OCI-LY3 (cell line): ENCODE data around the gene AASS.

Experiments used
- EZH2phosphoT487 ChIP-seq: fragments of 200-600 bp; shearing (Covaris generic); IDR thresholded peaks from 2 replicates; pipeline ENCODE4 v1.6.1; 2018; ENCODE audit warnings: antibody characterized with exemption, mixed run types, low read depth
- TF ChIP-seq, protein P1 (sequence below): fragments of 200-600, 300-600 bp; sonication (generic); IDR thresholded peaks from 2 replicates; pipeline ENCODE4 v1.5.1; 2014; ENCODE audit warnings: antibody characterized with exemption, low read length, low read depth

DNA sequence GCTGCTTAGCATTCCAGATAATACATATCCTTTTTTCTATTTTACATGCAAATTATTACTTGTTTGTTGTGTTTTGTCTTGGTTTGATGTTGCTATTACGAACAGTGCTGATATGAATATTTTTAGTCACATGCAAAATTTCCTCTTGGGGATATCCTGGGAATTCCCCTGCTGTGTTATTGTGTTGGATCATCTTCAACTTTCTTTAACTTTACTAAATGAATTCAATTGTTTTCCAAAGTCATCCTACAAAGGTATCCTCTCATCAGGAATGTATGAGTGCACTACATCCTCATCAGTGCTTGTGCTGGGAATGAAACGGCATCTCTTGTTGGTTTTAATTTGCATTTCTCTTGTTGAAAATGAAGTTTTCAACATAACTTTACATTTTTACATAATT is 87.1 kb downstream of the AASS start:
- TF ChIP-seq, protein P1, sequence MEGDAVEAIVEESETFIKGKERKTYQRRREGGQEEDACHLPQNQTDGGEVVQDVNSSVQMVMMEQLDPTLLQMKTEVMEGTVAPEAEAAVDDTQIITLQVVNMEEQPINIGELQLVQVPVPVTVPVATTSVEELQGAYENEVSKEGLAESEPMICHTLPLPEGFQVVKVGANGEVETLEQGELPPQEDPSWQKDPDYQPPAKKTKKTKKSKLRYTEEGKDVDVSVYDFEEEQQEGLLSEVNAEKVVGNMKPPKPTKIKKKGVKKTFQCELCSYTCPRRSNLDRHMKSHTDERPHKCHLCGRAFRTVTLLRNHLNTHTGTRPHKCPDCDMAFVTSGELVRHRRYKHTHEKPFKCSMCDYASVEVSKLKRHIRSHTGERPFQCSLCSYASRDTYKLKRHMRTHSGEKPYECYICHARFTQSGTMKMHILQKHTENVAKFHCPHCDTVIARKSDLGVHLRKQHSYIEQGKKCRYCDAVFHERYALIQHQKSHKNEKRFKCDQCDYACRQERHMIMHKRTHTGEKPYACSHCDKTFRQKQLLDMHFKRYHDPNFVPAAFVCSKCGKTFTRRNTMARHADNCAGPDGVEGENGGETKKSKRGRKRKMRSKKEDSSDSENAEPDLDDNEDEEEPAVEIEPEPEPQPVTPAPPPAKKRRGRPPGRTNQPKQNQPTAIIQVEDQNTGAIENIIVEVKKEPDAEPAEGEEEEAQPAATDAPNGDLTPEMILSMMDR, result no peak
- TF ChIP-seq EZH2phosphoT487, result no peak
